Esophagus mucosa (tissue), 1 donor: ENCODE data around the gene MSH2. TPM values are rescaled to one million over a fixed set of nuclear protein-coding genes. Genes with fewer than 3 reads are reported as not detected.
A peak's percentile ranks its signal among the peaks of the same experiment; 100 is the strongest.

Experiments
- ATAC-seq: fragments of 200-7000 bp; cut with Tn5 transposase; one replicate; pipeline ENCODE4 v1.9.1; 2020
- total RNA-seq: library from RNA; stranded (reverse); gene quantifications from one replicate; pipeline ENCODE4 v1.2.4, GENCODE V29; 2023
- donor health status: DM: yes; HTN: yes; CAD: no.

The MSH2 gene
- total RNA-seq, 1 donor from 2014 or later, result 10.7 TPM

- no peak for ATAC-seq
Observed at GRCh38 chr2:47509250-47509649, 106.3 kb downstream of the MSH2 start.

- no peak for ATAC-seq
Observed at GRCh38 chr2:47509821-47510385, 106.9 kb downstream of the MSH2 start.

GRCh38 chr2:47510745-47511144 is 107.8 kb downstream of the MSH2 start:
- no peak for ATAC-seq

GRCh38 chr2:47512581-47513083 is 109.7 kb downstream of the MSH2 start:
- ATAC-seq, result peak; percentile 38

- ATAC-seq, result no peak
Observed at GRCh38 chr2:47513981-47514520, 111.1 kb downstream of the MSH2 start.

- no peak for ATAC-seq
Observed at GRCh38 chr2:47516360-47517104, 113.6 kb downstream of the MSH2 start.

- no peak for ATAC-seq
Observed at GRCh38 chr2:47518497-47519146, 115.7 kb downstream of the MSH2 start.

GRCh38 chr2:47519147-47519537 is 116.2 kb downstream of the MSH2 start:
- no peak for ATAC-seq

GRCh38 chr2:47519604-47520301 is 116.8 kb downstream of the MSH2 start:
- no peak for ATAC-seq

- ATAC-seq, result no peak
Observed at GRCh38 chr2:47520302-47520630, 117.3 kb downstream of the MSH2 start.

GRCh38 chr2:47520825-47521665 is 118.1 kb downstream of the MSH2 start:
- peak; percentile 82 for ATAC-seq

GRCh38 chr2:47521666-47522285 is 118.8 kb downstream of the MSH2 start:
- ATAC-seq, result no peak

GRCh38 chr2:47525167-47525566 is 122.2 kb downstream of the MSH2 start:
- no peak for ATAC-seq

GRCh38 chr2:47528455-47528854 is 125.5 kb downstream of the MSH2 start:
- ATAC-seq, result no peak

GRCh38 chr2:47528874-47529273 is 125.9 kb downstream of the MSH2 start:
- no peak for ATAC-seq

GRCh38 chr2:47530105-47530760 is 127.3 kb downstream of the MSH2 start:
- ATAC-seq, result no peak

- ATAC-seq, result no peak
Observed at GRCh38 chr2:47531378-47532042, 128.6 kb downstream of the MSH2 start.
